GM19025 (cell line): ENCODE measurements around the gene DPCD.

Experiments
- ATAC-seq: cut with Tn5 transposase; IDR thresholded peaks from one replicate; pipeline ENCODE4 v1.9.1; 2021; ENCODE audit warnings: mild to moderate bottlenecking, low read depth, moderate library complexity; ENCODE audit not compliant: unreplicated experiment

DPCD gene

GRCh38 chr10:101651336-101651735 is 63.2 kb downstream of the DPCD start:
- ATAC-seq: no peak

GRCh38 chr10:101653536-101653935 is 65.4 kb downstream of the DPCD start:
- ATAC-seq: no peak

- ATAC-seq: no peak
Observed at GRCh38 chr10:101655570-101655969, 67.4 kb downstream of the DPCD start.

GRCh38 chr10:101656890-101657289 is 68.8 kb downstream of the DPCD start:
- ATAC-seq: no peak

- no peak for ATAC-seq
Observed at GRCh38 chr10:101658975-101659374, 70.9 kb downstream of the DPCD start.
